ENCODE results near the gene MAP6. TPM values are rescaled to one million over a fixed set of nuclear protein-coding genes. Genes with fewer than 3 reads are reported as not detected.

The MAP6 gene
- total and polyA plus RNA-seq, 2 of the 13 experiments (the other 11 are each of a cell fraction or from before 2014, with no cell fraction given) = 0.04 TPM; not detected in 1

- TF ChIP-seq, protein P1, sequence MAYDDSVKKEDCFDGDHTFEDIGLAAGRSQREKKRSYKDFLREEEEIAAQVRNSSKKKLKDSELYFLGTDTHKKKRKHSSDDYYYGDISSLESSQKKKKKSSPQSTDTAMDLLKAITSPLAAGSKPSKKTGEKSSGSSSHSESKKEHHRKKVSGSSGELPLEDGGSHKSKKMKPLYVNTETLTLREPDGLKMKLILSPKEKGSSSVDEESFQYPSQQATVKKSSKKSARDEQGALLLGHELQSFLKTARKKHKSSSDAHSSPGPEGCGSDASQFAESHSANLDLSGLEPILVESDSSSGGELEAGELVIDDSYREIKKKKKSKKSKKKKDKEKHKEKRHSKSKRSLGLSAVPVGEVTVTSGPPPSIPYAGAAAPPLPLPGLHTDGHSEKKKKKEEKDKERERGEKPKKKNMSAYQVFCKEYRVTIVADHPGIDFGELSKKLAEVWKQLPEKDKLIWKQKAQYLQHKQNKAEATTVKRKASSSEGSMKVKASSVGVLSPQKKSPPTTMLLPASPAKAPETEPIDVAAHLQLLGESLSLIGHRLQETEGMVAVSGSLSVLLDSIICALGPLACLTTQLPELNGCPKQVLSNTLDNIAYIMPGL (CRISPR knock-in tag; IDR thresholded peaks at IDR 0.05; ENCODE audit: borderline replicate concordance in 1 of 2, low read depth in 1 of 2) = no peak
- TF ChIP-seq ATAD3A (CRISPR knock-in tag; IDR thresholded peaks at IDR 0.05) (no peak), BATF2 (CRISPR knock-in tag; IDR thresholded peaks at IDR 0.05) (no peak)
Observed at GRCh38 chr11:75567971-75568370, 100.9 kb downstream of the MAP6 start (continued).

GRCh38 chr11:75566763-75567279, 102.0 kb downstream of the MAP6 start:
- peaks cover 33% of the 10 kb centered on the region for H3K4me1 ChIP-seq (ENCODE audit: insufficient read depth, low read length)
- no peak overlapping the region for H3K27ac ChIP-seq (ENCODE audit: extremely low read length, insufficient read depth, low read length)
- no peak overlapping the region for H3K9ac ChIP-seq (ENCODE audit: insufficient read depth, low read depth, low read length)
- no peak for DNase-seq (ENCODE audit: low spot score)
- in situ Hi-C loops (cut with HindIII; ENCODE audit: extremely low pct_ligation_motif_present, low pct_unique_long_range_greater_than_20kb) (no loop called here), intact Hi-C loops (cut with micrococcal nuclease; ENCODE audit: unreplicated experiment) (no loop called here)
- CTCF ChIA-PET (ENCODE audit: low intra/inter-chr PET ratio, low total read pairs) = no interaction called here
- no peak for ATAC-seq
- no peaks in the 10 kb centered on the region for H4K20me1 ChIP-seq (ENCODE audit: insufficient read depth, low read length)
- no peaks in the 10 kb centered on the region for H3K9me3 ChIP-seq (ENCODE audit: low read length)
- H3K79me2 ChIP-seq (ENCODE audit: insufficient read depth, low read length) = peaks cover 34% of the 10 kb centered on the region
- 98% methylated on average over 33 of the region's 34 CpGs for WGBS (ENCODE audit: low lambda C conversion rate)
- BruUV-seq (replicated peaks) = no TSS peak
- H3K27me3 ChIP-seq (ENCODE audit: control insufficient read depth in 1 of 2, insufficient read depth in 2 of 2, low read length in 2 of 2) = no peaks in the 10 kb centered on the region; a peak in 1 of 5 replicates
- H3K4me3 ChIP-seq (replicated peaks in 1 of 3; ENCODE audit: insufficient read depth in 1 of 3, low read depth in 2 of 3, low read length in 3 of 3) = no peak overlapping the region
- POLR2A ChIA-PET = interaction anchor here (2.7 kb wide), 1 partner anchor 13 kb away, joined by 19 read pairs; no protein-coding TSS in a partner anchor
- TF ChIP-seq ZBTB49 (CRISPR knock-in tag; IDR thresholded peaks at IDR 0.05; ENCODE audit: borderline replicate concordance) (no peak), RBFOX2 (IDR thresholded peaks at IDR 0.05; ENCODE audit: low read depth, low read length) (peak; percentile 35), CHD4 (IDR thresholded peaks at IDR 0.05; ENCODE audit: borderline replicate concordance, low read length) (no peak), HMG20B (CRISPR knock-in tag; conservative IDR thresholded peaks at IDR 0.05) (no peak), REPIN1 (CRISPR knock-in tag; IDR thresholded peaks at IDR 0.05; ENCODE audit: borderline replicate concordance, low read depth) (peak; percentile 100), BORCS8-MEF2B (CRISPR knock-in tag; IDR thresholded peaks at IDR 0.05) (peak; percentile 99), AGO1 (IDR thresholded peaks at IDR 0.05; ENCODE audit: low read depth, low read length, poor library complexity, severe bottlenecking) (peak; percentile 79), ZNF136 (CRISPR knock-in tag; IDR thresholded peaks at IDR 0.05; ENCODE audit: low read depth) (no peak), AGO2 (optimal IDR thresholded peaks at IDR 0.05; ENCODE audit: low read depth, low read length) (peak; percentile 1), ZC3H13 (CRISPR knock-in tag; IDR thresholded peaks at IDR 0.05) (0 out of 2 replicates have a peak, but pooled peaks have one; percentile 9)
- H3K4me2 ChIP-seq (ENCODE audit: low read depth, low read length) = no peak overlapping the region
- no peak overlapping the region for H2AFZ ChIP-seq (ENCODE audit: low read length)
- no peak for FAIRE-seq
- peaks cover 18 to 40% of the 10 kb centered on the region in 2 experiments for H3K36me3 ChIP-seq (replicated peaks in 1 of 2; ENCODE audit: control insufficient read depth in 1 of 2, insufficient read depth in 2 of 2, low read length in 2 of 2)
